ENCODE results near the gene KRT31.

The KRT31 gene

GRCh38 chr17:41363881-41364280 lies 33.5 kb downstream of the KRT31 start:
- H3K4me1 ChIP-seq (ENCODE audit: insufficient read depth, poor library complexity, severe bottlenecking): peaks cover 19% of the 10 kb centered on the region
- DNase-seq (ENCODE audit: low spot score) (no peak), ATAC-seq (ENCODE audit: low read depth) (no peak)
- H3K27ac ChIP-seq (ENCODE audit: poor library complexity, severe bottlenecking): no peak overlapping the region
- H3K36me3 ChIP-seq (ENCODE audit: low read depth): no peaks in the 10 kb centered on the region
- TF ChIP-seq, protein P1, sequence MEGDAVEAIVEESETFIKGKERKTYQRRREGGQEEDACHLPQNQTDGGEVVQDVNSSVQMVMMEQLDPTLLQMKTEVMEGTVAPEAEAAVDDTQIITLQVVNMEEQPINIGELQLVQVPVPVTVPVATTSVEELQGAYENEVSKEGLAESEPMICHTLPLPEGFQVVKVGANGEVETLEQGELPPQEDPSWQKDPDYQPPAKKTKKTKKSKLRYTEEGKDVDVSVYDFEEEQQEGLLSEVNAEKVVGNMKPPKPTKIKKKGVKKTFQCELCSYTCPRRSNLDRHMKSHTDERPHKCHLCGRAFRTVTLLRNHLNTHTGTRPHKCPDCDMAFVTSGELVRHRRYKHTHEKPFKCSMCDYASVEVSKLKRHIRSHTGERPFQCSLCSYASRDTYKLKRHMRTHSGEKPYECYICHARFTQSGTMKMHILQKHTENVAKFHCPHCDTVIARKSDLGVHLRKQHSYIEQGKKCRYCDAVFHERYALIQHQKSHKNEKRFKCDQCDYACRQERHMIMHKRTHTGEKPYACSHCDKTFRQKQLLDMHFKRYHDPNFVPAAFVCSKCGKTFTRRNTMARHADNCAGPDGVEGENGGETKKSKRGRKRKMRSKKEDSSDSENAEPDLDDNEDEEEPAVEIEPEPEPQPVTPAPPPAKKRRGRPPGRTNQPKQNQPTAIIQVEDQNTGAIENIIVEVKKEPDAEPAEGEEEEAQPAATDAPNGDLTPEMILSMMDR (IDR thresholded peaks at IDR 0.05; ENCODE audit: poor library complexity, severe bottlenecking): no peak
- no peak overlapping the region for H3K4me3 ChIP-seq (ENCODE audit: severe bottlenecking)
- H3K9me3 ChIP-seq (ENCODE audit: severe bottlenecking): no peaks in the 10 kb centered on the region
- H3K27me3 ChIP-seq (ENCODE audit: insufficient read depth, poor library complexity, severe bottlenecking): no peaks in the 10 kb centered on the region

- H3K9me3 ChIP-seq (ENCODE audit: severe bottlenecking): peaks cover 2% of the 10 kb centered on the region
- H3K27ac ChIP-seq (ENCODE audit: poor library complexity, severe bottlenecking): no peak overlapping the region
- H3K4me3 ChIP-seq (ENCODE audit: severe bottlenecking): no peak overlapping the region
- H3K4me1 ChIP-seq (ENCODE audit: insufficient read depth, poor library complexity, severe bottlenecking): peaks cover 3% of the 10 kb centered on the region
- H3K27me3 ChIP-seq (ENCODE audit: insufficient read depth, poor library complexity, severe bottlenecking): no peaks in the 10 kb centered on the region
- ATAC-seq (ENCODE audit: low read depth): peak; percentile 72
- H3K36me3 ChIP-seq (ENCODE audit: low read depth): peaks cover 4% of the 10 kb centered on the region; the same call in 1 of the 2 replicates
- TF ChIP-seq, protein P1 (IDR thresholded peaks at IDR 0.05; ENCODE audit: poor library complexity, severe bottlenecking): no peak
- no peak for DNase-seq (ENCODE audit: low spot score)
Measured at GRCh38 chr17:41360296-41360995, 37.0 kb downstream of the KRT31 start.

- Histone ChIP-seq H3K27ac (ENCODE audit: poor library complexity, severe bottlenecking) (no peak overlapping the region), H3K27me3 (ENCODE audit: insufficient read depth, poor library complexity, severe bottlenecking) (no peaks in the 10 kb centered on the region), H3K4me1 (ENCODE audit: insufficient read depth, poor library complexity, severe bottlenecking) (peaks cover 28% of the 10 kb centered on the region), H3K4me3 (ENCODE audit: severe bottlenecking) (no peak overlapping the region), H3K9me3 (ENCODE audit: severe bottlenecking) (peaks cover 2% of the 10 kb centered on the region), H3K36me3 (ENCODE audit: low read depth) (peaks cover 5% of the 10 kb centered on the region; the same call in 1 of the 2 replicates)
- ATAC-seq (ENCODE audit: low read depth) (no peak), DNase-seq (ENCODE audit: low spot score) (no peak)
- TF ChIP-seq, protein P1 (IDR thresholded peaks at IDR 0.05; ENCODE audit: poor library complexity, severe bottlenecking): no peak
Measured at GRCh38 chr17:41354536-41354935, 42.9 kb downstream of the KRT31 start.

DNA sequence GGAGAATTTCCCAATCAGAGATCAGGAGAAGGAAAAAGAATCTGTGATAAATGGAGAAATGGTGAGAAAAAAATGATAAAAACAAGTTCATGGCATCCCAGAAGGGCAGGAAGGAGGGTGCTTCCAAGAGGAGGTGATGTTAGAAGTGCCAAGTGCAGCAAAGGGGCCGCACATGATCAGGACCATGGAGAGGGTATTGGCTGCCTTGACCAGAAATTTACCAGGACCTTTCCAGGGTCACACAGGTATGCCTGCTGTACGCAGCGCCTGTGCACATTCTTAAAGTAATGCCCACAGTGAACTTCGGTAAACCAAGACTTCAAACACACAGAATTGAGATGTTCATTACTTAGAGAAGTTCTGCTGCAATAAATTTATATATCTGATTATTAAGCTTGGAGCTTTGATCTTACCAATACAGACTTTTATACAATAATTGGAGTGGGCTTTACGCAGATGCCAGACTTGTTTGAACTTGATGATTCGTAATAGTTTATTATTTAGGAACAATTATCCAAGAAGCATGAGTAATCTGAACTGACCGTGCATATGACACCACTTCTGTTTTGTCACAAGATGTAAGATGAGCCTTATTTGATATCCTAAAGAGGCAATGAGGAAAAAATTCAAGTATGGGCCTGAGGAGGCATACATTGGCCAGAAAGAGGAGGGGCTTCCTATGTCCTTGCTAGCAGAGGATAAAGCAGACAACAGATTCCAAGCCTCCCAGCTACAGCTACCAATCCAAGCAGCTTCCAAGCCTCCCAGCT lies 44.6 kb downstream of the KRT31 start:
- DNase-seq (ENCODE audit: low spot score) (no peak), ATAC-seq (ENCODE audit: low read depth) (peak; percentile 93)
- H3K27ac ChIP-seq (ENCODE audit: poor library complexity, severe bottlenecking): peak overlapping the region; percentile 47
- TF ChIP-seq, protein P1 (IDR thresholded peaks at IDR 0.05; ENCODE audit: poor library complexity, severe bottlenecking): no peak
- no peaks in the 10 kb centered on the region for H3K27me3 ChIP-seq (ENCODE audit: insufficient read depth, poor library complexity, severe bottlenecking)
- peaks cover 32% of the 10 kb centered on the region for H3K4me1 ChIP-seq (ENCODE audit: insufficient read depth, poor library complexity, severe bottlenecking)
- H3K9me3 ChIP-seq (ENCODE audit: severe bottlenecking): peaks cover 2% of the 10 kb centered on the region
- H3K4me3 ChIP-seq (ENCODE audit: severe bottlenecking): no peak overlapping the region
- H3K36me3 ChIP-seq (ENCODE audit: low read depth): peaks cover 5% of the 10 kb centered on the region; the same call in 1 of the 2 replicates

Data from RWPE2 (cell line).